HAP-1 (cell line): ENCODE results near the gene COL1A2.

ENCODE experiments used
- DNase-seq, 2 experiments: peaks; one replicate each; pipeline ENCODE4 v3.0.0-alpha.2; 2016 to 2020; ENCODE audit warnings: low spot score in 2 of 2
- H3K27me3 ChIP-seq: fragments of 250-450 bp; sonication (Bioruptor Pico); 2 replicates; pipeline ENCODE4 v1.5.1; 2020; ENCODE audit warnings: low read depth, mild to moderate bottlenecking, moderate library complexity
- H3K36me3 ChIP-seq: fragments of 250-450 bp; sonication (Bioruptor Pico); replicated peaks from 2 replicates; pipeline ENCODE4 v1.5.1; 2020; ENCODE audit warnings: mild to moderate bottlenecking
- H3K4me1 ChIP-seq: fragments of 250-450 bp; sonication (Bioruptor Pico); 2 replicates; pipeline ENCODE4 v1.5.1; 2020; ENCODE audit warnings: mild to moderate bottlenecking
- H3K4me3 ChIP-seq: fragments of 250-450 bp; sonication (Bioruptor Pico); 2 replicates; pipeline ENCODE4 v1.5.1; 2020; ENCODE audit warnings: mild to moderate bottlenecking, moderate library complexity
- H3K9me3 ChIP-seq: fragments of 250-450 bp; sonication (Bioruptor Pico); 2 replicates; pipeline ENCODE4 v1.5.1; 2020; ENCODE audit warnings: mild to moderate bottlenecking, moderate library complexity
- in situ Hi-C: fragments of 300-500 bp; cut with MboI; formaldehyde crosslinking; loops from 3 replicates; pipeline ENCODE4 v1.14.3; 2020; ENCODE audit warnings: low sequenced_read_pairs, inconsistent platforms, mixed read lengths

Gene COL1A2

DNA sequence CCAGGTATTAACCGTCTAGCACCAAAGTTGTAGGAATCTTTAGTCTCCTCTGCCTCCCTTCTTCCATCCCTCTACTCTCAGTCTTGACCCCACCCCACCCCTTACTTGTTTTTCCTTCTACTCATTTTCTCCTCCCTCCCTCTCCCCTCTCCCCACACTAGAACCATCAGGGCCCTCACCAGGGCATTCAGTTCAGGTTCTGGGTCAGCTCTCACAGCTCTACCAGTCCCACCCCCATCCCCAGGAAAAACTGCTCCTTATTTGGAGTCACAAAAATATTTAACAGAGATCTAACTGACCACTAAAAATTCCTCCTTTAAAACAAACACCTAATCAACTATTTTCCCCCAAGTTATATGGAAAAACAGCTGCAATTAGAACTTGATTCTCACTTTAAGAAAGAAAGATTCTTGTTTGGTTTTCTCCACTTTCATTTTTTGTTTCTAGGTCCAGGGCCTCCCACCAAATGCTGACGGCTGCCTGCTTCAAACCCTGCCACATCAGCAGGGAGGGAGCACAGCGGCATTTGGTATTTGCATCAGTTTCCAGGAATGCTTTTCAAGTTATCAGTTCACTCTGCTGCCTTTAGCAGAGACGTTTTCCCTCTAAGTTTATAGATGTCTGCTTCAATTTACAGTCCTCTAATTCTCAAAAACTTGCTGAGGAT lies 2.8 kb upstream of the COL1A2 start:
- no peak for DNase-seq
- no peak overlapping the region for H3K4me3 ChIP-seq
- in situ Hi-C loops = loop anchor here (5.0 kb wide), 1 partner anchor 95 kb away; no protein-coding TSS in a partner anchor

DNA sequence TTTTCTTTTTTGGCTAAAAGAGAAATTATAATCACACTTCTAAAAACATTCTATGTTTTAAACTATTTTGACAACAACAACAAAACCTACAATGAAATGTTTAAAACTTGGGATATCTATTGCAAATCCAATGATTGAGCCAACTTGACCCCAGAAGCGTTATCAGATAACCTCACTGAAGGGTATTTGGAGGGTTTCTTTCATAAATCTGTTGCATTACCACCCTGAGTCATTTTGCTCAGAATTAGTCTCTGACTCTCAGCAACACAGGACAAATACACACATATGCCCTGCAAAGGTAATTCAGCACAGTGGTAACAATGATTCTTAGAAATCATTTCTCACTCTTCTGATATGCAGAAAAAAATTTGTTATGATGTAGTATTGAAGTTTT lies 2.3 kb upstream of the COL1A2 start:
- Histone ChIP-seq H3K36me3 (no peaks in the 10 kb centered on the region), H3K4me3 (no peak overlapping the region), H3K27me3 (no peaks in the 10 kb centered on the region), H3K9me3 (no peaks in the 10 kb centered on the region), H3K4me1 (no peaks in the 10 kb centered on the region)
- DNase-seq = no peak
- in situ Hi-C loops = loop anchor here (5.0 kb wide), 1 partner anchor 95 kb away; no protein-coding TSS in a partner anchor

More for the DNA sequence above, 2.8 kb upstream of the COL1A2 start:
- Histone ChIP-seq H3K36me3 (no peaks in the 10 kb centered on the region), H3K9me3 (no peaks in the 10 kb centered on the region), H3K4me1 (no peaks in the 10 kb centered on the region), H3K27me3 (no peaks in the 10 kb centered on the region)

DNA sequence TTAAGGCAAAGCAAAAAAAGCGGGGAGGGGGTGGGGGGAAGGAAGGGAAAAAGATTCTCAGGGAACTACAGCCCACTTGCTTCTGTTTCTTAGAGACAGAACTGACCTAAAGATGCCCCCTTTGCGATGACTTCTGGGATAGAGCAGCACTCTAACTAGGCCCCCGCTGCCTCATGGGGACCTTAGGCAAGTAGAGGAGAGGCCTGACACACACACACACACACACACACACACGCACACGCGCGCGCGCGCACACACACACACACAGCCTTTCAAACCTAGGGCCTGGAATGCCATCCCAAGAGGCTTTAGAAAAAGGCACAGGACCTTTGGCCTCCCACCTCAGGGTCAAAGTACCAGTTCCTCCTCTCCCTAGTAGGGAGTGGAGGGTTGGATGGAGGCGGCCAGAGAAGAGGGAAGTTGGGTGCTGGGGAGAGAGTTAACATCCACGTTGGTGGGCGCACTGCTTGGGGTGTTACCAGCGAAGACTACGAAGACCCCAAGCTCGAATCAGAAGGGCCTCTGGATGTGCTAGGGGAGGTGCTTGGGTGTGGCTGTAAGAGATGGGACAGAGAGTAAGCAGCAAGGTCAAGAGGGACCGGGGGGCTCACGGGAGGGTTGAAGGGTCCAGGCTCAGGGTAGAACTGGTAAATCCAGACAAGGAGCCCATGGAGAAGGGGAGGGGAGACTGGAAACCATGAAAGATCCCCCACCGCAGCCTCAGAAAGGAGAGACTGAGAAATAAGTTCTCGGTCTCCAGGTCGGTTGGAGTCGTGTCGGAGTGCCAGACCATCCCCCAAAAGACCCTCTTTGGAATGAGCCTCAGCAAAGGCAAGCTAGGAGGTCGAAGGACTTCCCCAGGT lies 1.2 kb upstream of the COL1A2 start:
- Histone ChIP-seq H3K36me3 (no peaks in the 10 kb centered on the region), H3K4me1 (no peaks in the 10 kb centered on the region), H3K9me3 (no peaks in the 10 kb centered on the region), H3K4me3 (no peak overlapping the region), H3K27me3 (no peaks in the 10 kb centered on the region)
- no peak for DNase-seq
- in situ Hi-C loops = loop anchor here (5.0 kb wide), 1 partner anchor 96 kb away; no protein-coding TSS in a partner anchor

DNA sequence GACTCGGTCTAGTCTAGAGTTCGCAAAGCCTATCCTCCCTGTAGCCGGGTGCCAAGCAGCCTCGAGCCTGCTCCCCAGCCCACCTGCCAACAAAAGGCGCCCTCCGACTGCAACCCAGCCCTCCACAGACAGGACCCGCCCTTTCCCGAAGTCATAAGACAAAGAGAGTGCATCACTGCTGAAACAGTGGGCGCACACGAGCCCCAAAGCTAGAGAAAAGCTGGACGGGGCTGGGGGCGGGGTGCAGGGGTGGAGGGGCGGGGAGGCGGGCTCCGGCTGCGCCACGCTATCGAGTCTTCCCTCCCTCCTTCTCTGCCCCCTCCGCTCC lies 622 bp upstream of the COL1A2 start:
- DNase-seq = no peak
- Histone ChIP-seq H3K4me3 (no peak overlapping the region), H3K9me3 (no peaks in the 10 kb centered on the region), H3K4me1 (no peaks in the 10 kb centered on the region), H3K27me3 (0 out of 2 replicates have a peak, but pooled peaks cover 4% of the 10 kb centered on the region), H3K36me3 (no peaks in the 10 kb centered on the region)
- in situ Hi-C loops = loop anchor here (5.0 kb wide), 1 partner anchor 97 kb away; no protein-coding TSS in a partner anchor

DNA sequence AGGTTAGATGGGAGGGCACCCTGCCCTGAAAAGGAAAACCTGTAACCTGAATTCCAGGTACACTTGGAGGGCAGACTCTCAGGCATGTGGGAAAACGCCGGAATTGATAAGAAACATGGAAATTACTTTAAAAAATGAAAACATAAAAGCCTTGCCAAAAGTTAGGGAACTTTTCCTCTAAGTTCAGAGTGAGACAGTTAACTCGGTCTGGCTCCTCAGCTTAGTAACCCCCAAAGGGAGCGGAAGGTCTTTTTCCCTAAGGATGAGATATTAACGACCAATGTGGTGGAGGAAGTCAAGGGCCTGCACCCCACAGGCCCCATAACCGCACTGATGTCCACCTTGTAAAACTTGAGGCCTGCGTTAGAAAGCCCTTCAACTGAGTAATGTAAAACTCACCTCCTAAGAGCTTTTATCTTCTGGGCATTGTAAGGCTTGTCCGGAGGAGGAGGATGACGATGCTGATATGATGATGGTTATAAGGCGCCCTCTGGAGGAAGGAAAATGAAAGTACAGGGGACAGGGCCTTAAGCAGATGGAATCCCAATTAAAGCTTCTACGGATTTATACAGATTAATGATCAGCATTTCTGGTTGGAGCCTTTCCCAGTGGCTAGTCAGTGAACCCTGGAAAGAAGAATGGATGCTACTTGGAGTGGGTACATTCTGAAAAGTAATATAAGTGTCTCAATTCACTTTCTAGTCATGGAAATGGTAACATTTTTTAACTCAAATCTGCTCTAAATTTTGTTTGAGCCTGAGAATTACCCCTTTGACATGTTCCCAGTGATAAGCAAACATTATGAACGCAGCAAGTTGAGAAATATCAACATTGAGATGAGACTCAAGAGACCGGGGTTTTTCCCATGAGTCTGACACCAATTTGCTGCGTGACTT lies 694 bp downstream of the COL1A2 start:
- in situ Hi-C loops = no loop called here
- H3K4me1 ChIP-seq = no peaks in the 10 kb centered on the region
- H3K36me3 ChIP-seq = no peaks in the 10 kb centered on the region
- H3K27me3 ChIP-seq = peaks cover 7% of the 10 kb centered on the region; the same call in 1 of the 2 replicates
- H3K9me3 ChIP-seq = no peaks in the 10 kb centered on the region
- no peak overlapping the region for H3K4me3 ChIP-seq
- peak; percentile 64 to 78 for DNase-seq

DNA sequence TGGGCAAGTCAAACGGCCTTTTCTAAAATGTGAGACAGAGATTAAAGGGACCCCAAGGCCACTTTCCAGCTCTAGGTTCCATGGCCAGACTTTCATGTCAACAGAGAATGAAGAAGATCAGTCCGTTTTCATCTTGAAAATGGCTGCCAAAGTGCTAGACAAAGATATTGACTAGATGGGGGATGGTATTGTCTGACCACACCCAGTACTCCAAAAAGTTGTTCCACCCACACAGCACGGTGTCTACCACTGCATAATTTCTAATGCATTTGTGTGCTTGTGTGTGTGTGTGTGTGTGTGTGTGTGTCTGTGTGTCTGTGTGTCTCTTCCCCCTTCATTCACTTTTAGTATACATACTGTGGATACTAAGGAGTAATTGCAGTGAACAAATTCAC lies 1.3 kb downstream of the COL1A2 start:
- peaks cover 7% of the 10 kb centered on the region; the same call in 1 of the 2 replicates for H3K27me3 ChIP-seq
- no peak overlapping the region for H3K4me3 ChIP-seq
- no peaks in the 10 kb centered on the region for H3K36me3 ChIP-seq
- no peak for DNase-seq
- H3K4me1 ChIP-seq = no peaks in the 10 kb centered on the region
- no peaks in the 10 kb centered on the region for H3K9me3 ChIP-seq
- in situ Hi-C loops = no loop called here

DNA sequence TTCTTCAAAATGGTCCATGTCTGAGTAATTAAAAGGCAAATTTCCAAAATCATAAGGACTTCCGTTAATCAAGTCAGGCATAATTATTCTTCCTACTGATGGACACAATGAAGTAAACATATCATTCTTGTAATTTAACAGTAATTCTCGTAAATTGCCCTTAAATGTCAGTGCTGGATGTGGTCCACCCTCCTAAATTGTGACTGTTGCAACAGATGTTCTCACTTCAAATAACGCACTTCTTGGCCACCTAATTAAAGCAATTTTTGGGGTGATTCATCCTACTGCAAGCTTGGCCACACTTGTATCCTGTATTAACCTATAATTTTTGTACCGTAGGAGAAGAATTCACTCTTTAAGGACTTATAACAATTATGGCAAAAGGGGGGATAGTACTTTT lies 1.9 kb downstream of the COL1A2 start:
- no peak for DNase-seq
- H3K9me3 ChIP-seq = no peaks in the 10 kb centered on the region
- in situ Hi-C loops = no loop called here
- no peaks in the 10 kb centered on the region for H3K4me1 ChIP-seq
- no peak overlapping the region for H3K4me3 ChIP-seq
- H3K36me3 ChIP-seq = no peaks in the 10 kb centered on the region
- H3K27me3 ChIP-seq = peaks cover 7% of the 10 kb centered on the region; the same call in 1 of the 2 replicates

DNA sequence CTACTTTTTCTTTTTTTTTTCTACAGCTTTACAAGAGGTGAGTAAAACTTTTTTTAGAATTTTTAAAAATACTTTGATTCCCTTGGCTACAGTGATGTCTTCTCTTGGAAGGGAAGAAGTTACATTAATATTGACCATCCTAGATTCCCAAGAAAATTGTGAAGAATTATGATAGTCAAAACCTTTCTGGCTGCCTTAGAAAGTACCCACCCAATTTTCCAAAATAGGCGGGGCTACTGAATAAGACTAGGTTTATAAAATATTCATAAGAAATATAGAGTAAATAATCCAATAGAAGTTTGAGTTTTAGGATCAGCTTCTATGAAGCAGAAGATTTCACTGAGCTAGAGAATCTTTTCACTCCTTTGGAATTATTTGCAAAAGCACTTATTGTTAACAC lies 3.0 kb downstream of the COL1A2 start:
- H3K9me3 ChIP-seq = no peaks in the 10 kb centered on the region
- H3K4me3 ChIP-seq = no peak overlapping the region
- no peaks in the 10 kb centered on the region for H3K4me1 ChIP-seq
- no peak for DNase-seq
- in situ Hi-C loops = no loop called here
- peaks cover 11% of the 10 kb centered on the region for H3K27me3 ChIP-seq
- no peaks in the 10 kb centered on the region for H3K36me3 ChIP-seq

DNA sequence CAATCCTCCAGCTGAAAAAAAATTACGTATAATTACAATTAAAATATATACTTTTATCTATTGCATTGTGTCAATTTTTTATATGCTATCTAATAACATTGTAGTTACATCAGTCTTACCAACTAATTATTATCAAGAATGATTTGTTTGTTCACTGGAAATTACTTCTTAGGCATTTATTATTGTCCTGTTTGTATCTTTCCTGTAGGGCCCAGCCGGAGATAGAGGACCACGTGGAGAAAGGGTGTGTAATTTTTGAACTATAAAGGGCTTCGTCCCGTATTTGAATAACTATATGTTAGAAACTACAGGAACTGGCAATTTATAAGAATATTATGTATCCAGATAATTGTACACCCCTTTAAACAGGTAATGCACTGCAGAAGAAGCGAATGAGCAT lies 4.1 kb downstream of the COL1A2 start:
- no peak for DNase-seq
- H3K4me3 ChIP-seq = no peak overlapping the region
- H3K36me3 ChIP-seq = no peaks in the 10 kb centered on the region
- no peaks in the 10 kb centered on the region for H3K9me3 ChIP-seq
- in situ Hi-C loops = no loop called here
- no peaks in the 10 kb centered on the region for H3K4me1 ChIP-seq
- H3K27me3 ChIP-seq = peaks cover 14% of the 10 kb centered on the region

DNA sequence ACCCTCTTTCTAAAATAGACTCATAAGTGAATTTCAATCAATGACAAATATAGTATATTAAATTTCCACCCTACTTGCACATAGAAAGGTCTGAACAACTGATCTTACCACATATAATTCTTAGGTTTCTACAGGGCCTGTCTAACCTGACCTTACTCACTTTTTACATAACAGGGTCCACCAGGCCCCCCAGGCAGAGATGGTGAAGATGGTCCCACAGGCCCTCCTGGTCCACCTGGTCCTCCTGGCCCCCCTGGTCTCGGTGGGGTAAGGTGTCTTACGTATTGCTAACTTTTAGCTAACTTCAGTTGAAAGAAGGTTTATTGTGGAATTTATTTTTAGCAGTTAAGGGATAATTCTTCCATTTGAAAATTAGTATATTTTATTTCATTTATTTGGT lies 5.3 kb downstream of the COL1A2 start:
- in situ Hi-C loops = no loop called here
- no peaks in the 10 kb centered on the region for H3K36me3 ChIP-seq
- DNase-seq = no peak
- peaks cover 14% of the 10 kb centered on the region for H3K27me3 ChIP-seq
- H3K9me3 ChIP-seq = no peaks in the 10 kb centered on the region
- no peaks in the 10 kb centered on the region for H3K4me1 ChIP-seq
- H3K4me3 ChIP-seq = no peak overlapping the region

DNA sequence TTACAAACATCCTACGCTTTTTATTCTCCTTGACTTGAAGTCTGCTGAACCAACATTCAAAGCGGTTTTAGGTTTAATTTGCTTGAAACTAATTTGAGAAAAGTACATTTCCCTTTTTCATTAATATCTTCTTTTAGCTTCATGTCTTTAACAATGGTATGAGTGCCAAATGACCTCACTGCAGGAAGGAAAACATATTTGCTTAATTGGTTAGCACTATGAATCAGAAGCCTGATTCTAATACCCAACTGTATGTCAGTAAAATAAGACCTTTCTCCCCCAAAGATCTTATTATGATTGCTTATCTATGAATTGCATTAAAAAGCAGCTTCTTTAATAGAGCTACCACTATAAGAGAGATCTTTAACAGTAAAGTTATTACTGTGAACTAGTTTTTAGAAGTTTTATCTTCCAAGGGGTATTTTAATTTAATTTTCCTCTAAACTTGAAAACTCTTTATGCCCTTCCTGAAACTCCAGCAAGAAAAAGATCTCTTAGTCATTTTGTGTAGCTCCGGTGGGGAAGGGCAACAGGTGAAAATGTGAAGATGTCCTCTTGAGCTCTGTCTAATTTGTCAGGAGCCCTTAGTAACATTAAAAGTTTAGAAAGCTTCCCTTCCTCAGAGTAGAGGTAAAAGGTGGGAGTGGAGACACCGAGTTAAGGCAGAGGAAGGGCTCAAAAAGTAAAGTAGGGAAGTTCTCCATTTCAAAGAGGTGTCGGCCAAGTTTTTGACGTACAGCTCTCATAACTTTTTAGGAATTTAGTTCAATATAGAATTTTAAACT lies 6.1 kb downstream of the COL1A2 start:
- Histone ChIP-seq H3K27me3 (peaks cover 18% of the 10 kb centered on the region), H3K4me3 (no peak overlapping the region), H3K4me1 (no peaks in the 10 kb centered on the region), H3K9me3 (no peaks in the 10 kb centered on the region), H3K36me3 (no peaks in the 10 kb centered on the region)
- no peak for DNase-seq
- in situ Hi-C loops = no loop called here

DNA sequence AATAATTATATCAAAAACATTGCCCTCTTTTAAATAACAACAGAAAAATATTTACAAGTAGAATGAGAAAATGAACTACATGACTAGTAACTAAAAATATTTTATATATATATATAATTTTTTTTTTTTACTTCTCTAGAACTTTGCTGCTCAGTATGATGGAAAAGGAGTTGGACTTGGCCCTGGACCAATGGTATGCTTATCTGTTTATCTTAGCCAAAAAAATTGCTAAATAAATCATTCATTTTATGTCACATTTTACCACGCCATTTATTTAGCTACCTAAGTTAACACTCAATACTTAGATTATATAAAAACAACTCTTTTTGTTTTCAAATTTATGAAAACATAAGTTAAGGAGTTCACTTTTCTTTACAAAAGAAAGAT lies 6.7 kb downstream of the COL1A2 start:
- peaks cover 18% of the 10 kb centered on the region for H3K27me3 ChIP-seq
- DNase-seq = no peak
- H3K9me3 ChIP-seq = no peaks in the 10 kb centered on the region
- no peak overlapping the region for H3K4me3 ChIP-seq
- in situ Hi-C loops = no loop called here
- no peaks in the 10 kb centered on the region for H3K4me1 ChIP-seq
- H3K36me3 ChIP-seq = no peaks in the 10 kb centered on the region

DNA sequence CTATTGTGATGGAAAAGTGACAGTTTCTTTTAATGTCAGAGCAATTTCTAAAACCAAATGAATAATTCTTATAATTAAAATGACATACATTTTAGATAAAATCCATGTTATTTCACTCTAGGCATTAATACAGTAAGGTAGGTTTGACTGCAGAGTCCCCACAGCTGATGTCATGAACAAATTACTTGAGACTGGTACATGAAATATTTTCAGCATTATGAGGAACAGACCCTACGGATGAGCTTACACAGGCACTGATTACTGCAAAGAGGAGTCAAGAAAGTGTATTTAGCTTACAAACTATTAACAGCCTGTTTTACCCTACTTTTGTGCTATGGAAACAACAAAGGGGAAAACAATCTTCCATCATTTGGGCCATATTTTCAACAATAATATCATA lies 8.9 kb downstream of the COL1A2 start:
- Histone ChIP-seq H3K4me1 (no peaks in the 10 kb centered on the region), H3K9me3 (no peaks in the 10 kb centered on the region), H3K27me3 (peaks cover 21% of the 10 kb centered on the region), H3K36me3 (no peaks in the 10 kb centered on the region), H3K4me3 (no peak overlapping the region)
- DNase-seq = no peak
- in situ Hi-C loops = no loop called here
